ENCODE data around the gene LAMA4.

Gene LAMA4

GRCh38 chr6:112253498-112253840, 898 bp downstream of the LAMA4 start:
- no peak overlapping the region for H3K9ac ChIP-seq (ENCODE audit: low read depth, low read length)
- H3K27me3 ChIP-seq (ENCODE audit: control insufficient read depth, insufficient read depth, low read length) = peaks cover 34% of the 10 kb centered on the region
- no peaks in the 10 kb centered on the region for H3K36me3 ChIP-seq (ENCODE audit: control insufficient read depth, insufficient read depth, low read length)
- H3K27ac ChIP-seq (ENCODE audit: low read depth, low read length) = no peak overlapping the region
- peak overlapping the region; percentile 77 for H3K4me3 ChIP-seq (ENCODE audit: low read depth, low read length)
- no peaks in the 10 kb centered on the region for H3K9me3 ChIP-seq (ENCODE audit: control insufficient read depth, insufficient read depth, low read length)
- peaks cover 15% of the 10 kb centered on the region for H3K4me1 ChIP-seq (ENCODE audit: control insufficient read depth, insufficient read depth, low read length)

GRCh38 chr6:112252571-112253497, 1.5 kb downstream of the LAMA4 start:
- no peak overlapping the region for H3K27ac ChIP-seq (ENCODE audit: low read depth, low read length)
- no peaks in the 10 kb centered on the region for H3K36me3 ChIP-seq (ENCODE audit: control insufficient read depth, insufficient read depth, low read length)
- peak overlapping the region; percentile 77 for H3K4me3 ChIP-seq (ENCODE audit: low read depth, low read length)
- H3K9ac ChIP-seq (ENCODE audit: low read depth, low read length) = no peak overlapping the region
- peaks cover 34% of the 10 kb centered on the region for H3K27me3 ChIP-seq (ENCODE audit: control insufficient read depth, insufficient read depth, low read length)
- peaks cover 15% of the 10 kb centered on the region for H3K4me1 ChIP-seq (ENCODE audit: control insufficient read depth, insufficient read depth, low read length)
- no peaks in the 10 kb centered on the region for H3K9me3 ChIP-seq (ENCODE audit: control insufficient read depth, insufficient read depth, low read length)

GRCh38 chr6:112251171-112251875, 3.0 kb downstream of the LAMA4 start:
- no peak overlapping the region for H3K4me3 ChIP-seq (ENCODE audit: low read depth, low read length)
- no peaks in the 10 kb centered on the region for H3K9me3 ChIP-seq (ENCODE audit: control insufficient read depth, insufficient read depth, low read length)
- peaks cover 34% of the 10 kb centered on the region for H3K27me3 ChIP-seq (ENCODE audit: control insufficient read depth, insufficient read depth, low read length)
- peaks cover 15% of the 10 kb centered on the region for H3K4me1 ChIP-seq (ENCODE audit: control insufficient read depth, insufficient read depth, low read length)
- H3K36me3 ChIP-seq (ENCODE audit: control insufficient read depth, insufficient read depth, low read length) = no peaks in the 10 kb centered on the region
- no peak overlapping the region for H3K27ac ChIP-seq (ENCODE audit: low read depth, low read length)
- H3K9ac ChIP-seq (ENCODE audit: low read depth, low read length) = no peak overlapping the region

- Histone ChIP-seq H3K27me3 (ENCODE audit: control insufficient read depth, insufficient read depth, low read length) (peaks cover 23% of the 10 kb centered on the region), H3K36me3 (ENCODE audit: control insufficient read depth, insufficient read depth, low read length) (no peaks in the 10 kb centered on the region), H3K4me1 (ENCODE audit: control insufficient read depth, insufficient read depth, low read length) (peaks cover 25% of the 10 kb centered on the region), H3K4me3 (ENCODE audit: low read depth, low read length) (no peak overlapping the region), H3K9me3 (ENCODE audit: control insufficient read depth, insufficient read depth, low read length) (no peaks in the 10 kb centered on the region), H3K27ac (ENCODE audit: low read depth, low read length) (no peak overlapping the region), H3K9ac (ENCODE audit: low read depth, low read length) (no peak overlapping the region)
Observed at GRCh38 chr6:112249489-112249888, 4.9 kb downstream of the LAMA4 start.

GRCh38 chr6:112247275-112247674, 7.1 kb downstream of the LAMA4 start:
- H3K27ac ChIP-seq (ENCODE audit: low read depth, low read length) = no peak overlapping the region
- H3K9ac ChIP-seq (ENCODE audit: low read depth, low read length) = no peak overlapping the region
- no peak overlapping the region for H3K4me3 ChIP-seq (ENCODE audit: low read depth, low read length)
- H3K4me1 ChIP-seq (ENCODE audit: control insufficient read depth, insufficient read depth, low read length) = peaks cover 23% of the 10 kb centered on the region
- 0 out of 2 replicates have a peak, but pooled peaks cover under 1% of the 10 kb centered on the region for H3K27me3 ChIP-seq (ENCODE audit: control insufficient read depth, insufficient read depth, low read length)
- no peaks in the 10 kb centered on the region for H3K9me3 ChIP-seq (ENCODE audit: control insufficient read depth, insufficient read depth, low read length)
- H3K36me3 ChIP-seq (ENCODE audit: control insufficient read depth, insufficient read depth, low read length) = no peaks in the 10 kb centered on the region

- Histone ChIP-seq H3K9me3 (ENCODE audit: control insufficient read depth, insufficient read depth, low read length) (no peaks in the 10 kb centered on the region), H3K9ac (ENCODE audit: low read depth, low read length) (no peak overlapping the region), H3K4me3 (ENCODE audit: low read depth, low read length) (no peak overlapping the region; the same call in 1 of the 2 replicates), H3K27ac (ENCODE audit: low read depth, low read length) (no peak overlapping the region), H3K4me1 (ENCODE audit: control insufficient read depth, insufficient read depth, low read length) (peaks cover 23% of the 10 kb centered on the region), H3K36me3 (ENCODE audit: control insufficient read depth, insufficient read depth, low read length) (no peaks in the 10 kb centered on the region), H3K27me3 (ENCODE audit: control insufficient read depth, insufficient read depth, low read length) (no peaks in the 10 kb centered on the region)
Observed at GRCh38 chr6:112245511-112246203, 8.7 kb downstream of the LAMA4 start.

- Histone ChIP-seq H3K27me3 (ENCODE audit: control insufficient read depth, insufficient read depth, low read length) (no peaks in the 10 kb centered on the region), H3K36me3 (ENCODE audit: control insufficient read depth, insufficient read depth, low read length) (no peaks in the 10 kb centered on the region), H3K4me1 (ENCODE audit: control insufficient read depth, insufficient read depth, low read length) (peaks cover 23% of the 10 kb centered on the region), H3K4me3 (ENCODE audit: low read depth, low read length) (no peak overlapping the region), H3K9me3 (ENCODE audit: control insufficient read depth, insufficient read depth, low read length) (no peaks in the 10 kb centered on the region), H3K27ac (ENCODE audit: low read depth, low read length) (no peak overlapping the region), H3K9ac (ENCODE audit: low read depth, low read length) (no peak overlapping the region)
Observed at GRCh38 chr6:112243861-112244827, 10.2 kb downstream of the LAMA4 start.

GRCh38 chr6:112241820-112242429, 12.4 kb downstream of the LAMA4 start:
- Histone ChIP-seq H3K27ac (ENCODE audit: low read depth, low read length) (no peak overlapping the region), H3K4me1 (ENCODE audit: control insufficient read depth, insufficient read depth, low read length) (peaks cover 23% of the 10 kb centered on the region), H3K36me3 (ENCODE audit: control insufficient read depth, insufficient read depth, low read length) (no peaks in the 10 kb centered on the region), H3K9me3 (ENCODE audit: control insufficient read depth, insufficient read depth, low read length) (no peaks in the 10 kb centered on the region), H3K9ac (ENCODE audit: low read depth, low read length) (no peak overlapping the region), H3K27me3 (ENCODE audit: control insufficient read depth, insufficient read depth, low read length) (no peaks in the 10 kb centered on the region), H3K4me3 (ENCODE audit: low read depth, low read length) (no peak overlapping the region)

- no peaks in the 10 kb centered on the region for H3K9me3 ChIP-seq (ENCODE audit: control insufficient read depth, insufficient read depth, low read length)
- H3K4me3 ChIP-seq (ENCODE audit: low read depth, low read length) = no peak overlapping the region
- no peaks in the 10 kb centered on the region for H3K36me3 ChIP-seq (ENCODE audit: control insufficient read depth, insufficient read depth, low read length)
- H3K4me1 ChIP-seq (ENCODE audit: control insufficient read depth, insufficient read depth, low read length) = no peaks in the 10 kb centered on the region
- H3K9ac ChIP-seq (ENCODE audit: low read depth, low read length) = no peak overlapping the region
- no peaks in the 10 kb centered on the region for H3K27me3 ChIP-seq (ENCODE audit: control insufficient read depth, insufficient read depth, low read length)
- H3K27ac ChIP-seq (ENCODE audit: low read depth, low read length) = no peak overlapping the region
Observed at GRCh38 chr6:112237595-112237994, 16.8 kb downstream of the LAMA4 start.

- H3K9me3 ChIP-seq (ENCODE audit: control insufficient read depth, insufficient read depth, low read length) = no peaks in the 10 kb centered on the region
- H3K4me1 ChIP-seq (ENCODE audit: control insufficient read depth, insufficient read depth, low read length) = no peaks in the 10 kb centered on the region
- no peak overlapping the region for H3K4me3 ChIP-seq (ENCODE audit: low read depth, low read length)
- no peak overlapping the region for H3K9ac ChIP-seq (ENCODE audit: low read depth, low read length)
- no peaks in the 10 kb centered on the region for H3K27me3 ChIP-seq (ENCODE audit: control insufficient read depth, insufficient read depth, low read length)
- H3K27ac ChIP-seq (ENCODE audit: low read depth, low read length) = no peak overlapping the region
- H3K36me3 ChIP-seq (ENCODE audit: control insufficient read depth, insufficient read depth, low read length) = no peaks in the 10 kb centered on the region
Observed at GRCh38 chr6:112237066-112237465, 17.3 kb downstream of the LAMA4 start.

Measured in HUES48 (cell line).